GM18907 (cell line): ENCODE measurements around the gene ZNF629.
A peak's percentile ranks its signal among the peaks of the same experiment; 100 is the strongest.

Source experiments
- ATAC-seq: cut with Tn5 transposase; IDR thresholded peaks from one replicate; pipeline ENCODE4 v1.9.1; 2021; ENCODE audit warnings: mild to moderate bottlenecking, moderate library complexity; ENCODE audit not compliant: unreplicated experiment

The ZNF629 gene

GRCh38 chr16:30748634-30749445 lies 38.2 kb downstream of the ZNF629 start:
- ATAC-seq: peak; percentile 12

DNA sequence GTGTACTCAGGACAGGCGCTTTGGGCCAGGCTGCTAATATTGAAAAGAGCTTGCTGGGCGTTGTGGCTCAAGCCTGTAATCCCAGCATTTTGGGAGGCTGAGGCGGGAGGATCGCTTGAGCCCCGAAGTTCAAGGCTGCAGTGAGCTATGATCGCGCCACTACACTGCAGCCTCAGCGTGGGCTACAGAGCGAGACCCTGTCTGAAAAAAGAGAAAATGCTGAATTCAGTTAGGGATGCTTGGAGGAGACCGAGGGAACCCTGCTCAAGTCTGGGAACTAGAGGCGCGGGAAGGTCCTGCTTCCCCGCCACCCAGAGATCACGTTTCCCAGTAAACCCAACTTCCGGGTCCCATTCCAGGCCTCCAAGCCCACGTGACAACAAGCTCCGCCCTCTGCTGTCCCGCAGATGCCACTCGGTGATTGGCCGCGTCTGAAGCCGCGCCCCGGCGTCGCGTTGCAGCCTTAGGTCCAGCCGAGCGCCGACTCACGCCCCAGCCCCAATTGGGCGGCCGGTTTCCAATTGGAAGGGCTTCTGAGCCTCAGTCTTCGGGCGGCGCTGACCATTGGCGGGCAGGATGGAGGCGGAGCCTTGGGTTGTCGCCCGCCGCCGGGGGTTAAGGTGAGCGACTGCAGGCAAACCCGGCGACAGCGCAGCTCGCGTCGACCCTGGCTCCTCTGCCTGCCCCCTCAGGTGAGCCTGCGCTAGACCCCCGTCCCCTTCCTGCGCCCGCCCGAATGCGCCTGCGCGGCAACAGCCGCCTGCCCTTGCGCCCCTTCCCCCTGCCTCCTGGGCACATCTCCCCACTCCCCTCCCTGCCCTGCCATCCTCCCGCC lies 39.0 kb downstream of the ZNF629 start, which contains the start of gene PHKG2:
Gene PHKG2 (plus strand): TSS at position 627 of the 835 bp plus-strand sequence. CDS start 396 bp downstream, outside the sequence.
- peak; percentile 94 for ATAC-seq

- no peak for ATAC-seq
These were observed 39.7 kb downstream of the ZNF629 start for GRCh38 chr16:30747331-30747730.

- no peak for ATAC-seq
These were observed 40.3 kb downstream of the ZNF629 start for GRCh38 chr16:30746638-30747175.

DNA sequence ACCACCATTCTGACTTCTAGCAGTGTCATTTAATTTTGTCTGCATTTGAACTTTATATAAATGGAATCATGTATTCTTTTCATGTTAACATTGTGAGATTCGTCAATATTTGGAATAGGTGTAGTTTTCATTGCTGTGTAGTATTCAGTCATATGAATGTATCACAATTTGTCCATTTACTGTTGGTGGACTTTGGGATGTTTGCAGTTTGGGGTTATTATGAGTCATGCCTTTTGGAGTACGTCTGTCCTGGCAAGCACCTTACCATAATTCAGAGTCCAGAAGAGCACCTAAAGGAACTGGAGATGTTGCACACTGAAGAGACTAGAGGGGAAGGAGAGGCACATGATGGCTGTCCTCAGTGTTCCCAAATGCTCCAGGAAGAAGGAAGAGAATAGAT lies 41.9 kb downstream of the ZNF629 start:
- no peak for ATAC-seq

DNA sequence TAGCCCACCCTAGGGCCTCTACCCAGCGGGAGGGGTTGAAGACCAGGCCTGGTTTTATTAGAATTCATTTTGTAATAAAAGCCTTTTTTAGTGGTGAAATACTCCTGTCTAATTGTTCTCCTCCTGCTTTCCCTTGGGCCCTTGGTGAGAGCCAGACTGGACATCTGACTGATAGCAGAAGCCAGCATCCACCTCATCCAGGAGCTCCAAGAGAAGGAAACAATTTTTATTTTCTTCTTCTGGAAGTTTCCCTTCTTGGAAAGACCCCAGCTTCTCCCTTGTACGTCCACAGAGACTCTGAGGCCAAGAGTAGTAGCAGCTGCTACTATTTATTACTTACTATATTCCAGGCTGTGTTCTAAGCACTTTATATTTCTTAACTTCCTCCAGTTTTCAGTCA lies 42.8 kb downstream of the ZNF629 start:
- no peak for ATAC-seq

GRCh38 chr16:30743716-30744115 lies 43.3 kb downstream of the ZNF629 start:
- no peak for ATAC-seq

GRCh38 chr16:30741461-30741914 lies 45.5 kb downstream of the ZNF629 start:
- no peak for ATAC-seq

- ATAC-seq: no peak
These were observed 46.4 kb downstream of the ZNF629 start for GRCh38 chr16:30740364-30741251.

- no peak for ATAC-seq
These were observed 47.7 kb downstream of the ZNF629 start for GRCh38 chr16:30738984-30739951.

- no peak for ATAC-seq
These were observed 49.0 kb downstream of the ZNF629 start for GRCh38 chr16:30737794-30738648.

GRCh38 chr16:30736995-30737793 lies 49.8 kb downstream of the ZNF629 start:
- no peak for ATAC-seq

- no peak for ATAC-seq
These were observed 55.6 kb downstream of the ZNF629 start for GRCh38 chr16:30731411-30731810.

- no peak for ATAC-seq
These were observed 57.9 kb downstream of the ZNF629 start for GRCh38 chr16:30728899-30729672.
